NCI-H187 treated with DMSO at 0.1 percent for 48 hours (cell line): ENCODE measurements around the gene ZBED5.

Source experiments
- DNase-seq: peaks from one replicate; lab custom pipeline; 2025; lab: John Stamatoyannopoulos, UW

Gene ZBED5

GRCh38 chr11:10878408-10879214 is 20.8 kb upstream of the ZBED5 start:
- peak; percentile 25 for DNase-seq

GRCh38 chr11:10876158-10876557 is 18.3 kb upstream of the ZBED5 start:
- DNase-seq, result no peak

- no peak for DNase-seq
Measured at GRCh38 chr11:10875430-10876021, 17.7 kb upstream of the ZBED5 start.

- DNase-seq, result no peak
Measured at GRCh38 chr11:10872097-10872496, 14.2 kb upstream of the ZBED5 start.

- DNase-seq, result no peak
Measured at GRCh38 chr11:10868352-10868751, 10.5 kb upstream of the ZBED5 start.

- DNase-seq, result no peak
Measured at GRCh38 chr11:10866893-10867331, 9.1 kb upstream of the ZBED5 start.

GRCh38 chr11:10865837-10866270 is 8.0 kb upstream of the ZBED5 start:
- DNase-seq, result no peak

GRCh38 chr11:10864688-10865087 is 6.8 kb upstream of the ZBED5 start:
- DNase-seq, result no peak

GRCh38 chr11:10862446-10862845 is 4.6 kb upstream of the ZBED5 start:
- no peak for DNase-seq

- no peak for DNase-seq
Measured at GRCh38 chr11:10861799-10862198, 3.9 kb upstream of the ZBED5 start.

- DNase-seq, result no peak
Measured at GRCh38 chr11:10861047-10861446, 3.2 kb upstream of the ZBED5 start.

GRCh38 chr11:10858439-10859325 is 829 bp upstream of the ZBED5 start:
- DNase-seq, result no peak

GRCh38 chr11:10857459-10857708 is 469 bp downstream of the ZBED5 start:
- DNase-seq, result peak; percentile 25

- no peak for DNase-seq
Measured at GRCh38 chr11:10856689-10857458, 979 bp downstream of the ZBED5 start.

- no peak for DNase-seq
Measured at GRCh38 chr11:10855295-10855694, 2.6 kb downstream of the ZBED5 start.

- DNase-seq, result no peak
Measured at GRCh38 chr11:10847960-10848860, 9.6 kb downstream of the ZBED5 start.

GRCh38 chr11:10846660-10847059 is 11.2 kb downstream of the ZBED5 start:
- DNase-seq, result no peak

- DNase-seq, result no peak
Measured at GRCh38 chr11:10845589-10845988, 12.3 kb downstream of the ZBED5 start.

- DNase-seq, result no peak
Measured at GRCh38 chr11:10844796-10845195, 13.1 kb downstream of the ZBED5 start.

- DNase-seq, result no peak
Measured at GRCh38 chr11:10844356-10844755, 13.5 kb downstream of the ZBED5 start.

GRCh38 chr11:10838881-10839280 is 19.0 kb downstream of the ZBED5 start:
- DNase-seq, result no peak
